WERI-Rb-1 (cell line): ENCODE data around the gene LAMC1.

Source experiments
- DNase-seq: peaks from one replicate; pipeline ENCODE4 v3.0.0-alpha.2; 2020
- H3K27ac ChIP-seq: fragments of 250-450 bp; sonication (Bioruptor Pico); 2 replicates; pipeline ENCODE4 v1.5.1; 2020; ENCODE audit warnings: mild to moderate bottlenecking, moderate library complexity
- H3K27me3 ChIP-seq: fragments of 250-450 bp; sonication (Bioruptor Pico); 2 replicates; pipeline ENCODE4 v1.5.1; 2021; ENCODE audit warnings: mild to moderate bottlenecking, low read depth, moderate library complexity; ENCODE audit not compliant: insufficient read depth, severe bottlenecking
- H3K36me3 ChIP-seq: fragments of 250-450 bp; sonication (Bioruptor Pico); 2 replicates; pipeline ENCODE4 v1.5.1; 2020; ENCODE audit warnings: mild to moderate bottlenecking, moderate library complexity
- H3K4me3 ChIP-seq: 2 replicates; pipeline ENCODE4 v1.5.1; 2011; ENCODE audit warnings: low read depth, mild to moderate bottlenecking, control low read depth, low read length
- H3K9me3 ChIP-seq: fragments of 250-450 bp; sonication (Bioruptor Pico); 2 replicates; pipeline ENCODE4 v1.5.1; 2021; ENCODE audit warnings: mild to moderate bottlenecking, moderate library complexity; ENCODE audit not compliant: severe bottlenecking
- TF ChIP-seq, protein P1 (sequence below): IDR thresholded peaks from 2 replicates; pipeline ENCODE4 v1.5.1; 2011; ENCODE audit warnings: low read depth, mild to moderate bottlenecking, control low read depth, inconsistent platforms, low read length

LAMC1 gene

DNA sequence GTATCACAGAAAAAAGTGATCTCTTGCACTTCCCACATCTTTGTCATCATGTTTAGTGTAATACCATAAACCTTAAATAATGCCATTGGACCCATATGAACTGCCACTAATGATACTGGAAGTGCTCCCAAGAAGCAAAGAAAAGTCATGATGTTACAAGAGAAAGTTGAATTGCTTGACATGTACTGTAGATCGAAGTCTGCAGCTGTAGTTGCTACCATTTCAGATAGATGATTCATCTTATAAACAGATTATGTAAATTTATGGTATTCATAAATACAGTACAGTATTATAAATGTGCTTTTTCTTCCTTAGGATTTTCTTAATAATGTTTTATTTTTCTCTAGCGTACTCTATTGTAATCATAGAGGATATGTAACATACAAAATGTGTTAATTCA is 132.7 kb downstream of the LAMC1 start:
- H3K36me3 ChIP-seq: no peaks in the 10 kb centered on the region
- no peak overlapping the region for H3K4me3 ChIP-seq
- H3K27me3 ChIP-seq: no peaks in the 10 kb centered on the region
- no peak overlapping the region for H3K27ac ChIP-seq
- no peak for DNase-seq
- no peaks in the 10 kb centered on the region for H3K9me3 ChIP-seq
- TF ChIP-seq, protein P1, sequence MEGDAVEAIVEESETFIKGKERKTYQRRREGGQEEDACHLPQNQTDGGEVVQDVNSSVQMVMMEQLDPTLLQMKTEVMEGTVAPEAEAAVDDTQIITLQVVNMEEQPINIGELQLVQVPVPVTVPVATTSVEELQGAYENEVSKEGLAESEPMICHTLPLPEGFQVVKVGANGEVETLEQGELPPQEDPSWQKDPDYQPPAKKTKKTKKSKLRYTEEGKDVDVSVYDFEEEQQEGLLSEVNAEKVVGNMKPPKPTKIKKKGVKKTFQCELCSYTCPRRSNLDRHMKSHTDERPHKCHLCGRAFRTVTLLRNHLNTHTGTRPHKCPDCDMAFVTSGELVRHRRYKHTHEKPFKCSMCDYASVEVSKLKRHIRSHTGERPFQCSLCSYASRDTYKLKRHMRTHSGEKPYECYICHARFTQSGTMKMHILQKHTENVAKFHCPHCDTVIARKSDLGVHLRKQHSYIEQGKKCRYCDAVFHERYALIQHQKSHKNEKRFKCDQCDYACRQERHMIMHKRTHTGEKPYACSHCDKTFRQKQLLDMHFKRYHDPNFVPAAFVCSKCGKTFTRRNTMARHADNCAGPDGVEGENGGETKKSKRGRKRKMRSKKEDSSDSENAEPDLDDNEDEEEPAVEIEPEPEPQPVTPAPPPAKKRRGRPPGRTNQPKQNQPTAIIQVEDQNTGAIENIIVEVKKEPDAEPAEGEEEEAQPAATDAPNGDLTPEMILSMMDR: no peak

DNA sequence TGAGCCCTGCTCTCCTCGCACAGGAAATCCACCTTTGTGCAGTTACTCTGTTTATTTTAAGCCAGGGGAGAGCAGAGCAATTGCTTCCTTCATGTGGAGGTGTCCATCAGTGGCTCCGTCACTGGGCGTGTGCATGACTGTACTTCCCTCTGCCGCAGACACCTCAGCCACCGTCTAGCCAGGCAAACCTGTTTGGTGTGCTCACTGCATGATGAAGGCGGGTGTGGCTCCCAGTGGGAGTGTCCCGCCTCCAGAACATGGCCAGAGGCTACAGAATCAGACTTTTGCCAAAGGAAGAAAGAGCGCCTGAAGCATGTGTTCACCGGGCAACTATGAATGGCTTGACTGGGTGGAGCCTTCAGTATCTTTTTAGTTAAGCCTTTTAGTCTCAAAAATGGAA is 136.7 kb downstream of the LAMC1 start:
- TF ChIP-seq, protein P1: no peak
- no peaks in the 10 kb centered on the region for H3K27me3 ChIP-seq
- no peak overlapping the region for H3K27ac ChIP-seq
- no peaks in the 10 kb centered on the region for H3K36me3 ChIP-seq
- DNase-seq: no peak
- H3K4me3 ChIP-seq: no peak overlapping the region
- no peaks in the 10 kb centered on the region for H3K9me3 ChIP-seq

DNA sequence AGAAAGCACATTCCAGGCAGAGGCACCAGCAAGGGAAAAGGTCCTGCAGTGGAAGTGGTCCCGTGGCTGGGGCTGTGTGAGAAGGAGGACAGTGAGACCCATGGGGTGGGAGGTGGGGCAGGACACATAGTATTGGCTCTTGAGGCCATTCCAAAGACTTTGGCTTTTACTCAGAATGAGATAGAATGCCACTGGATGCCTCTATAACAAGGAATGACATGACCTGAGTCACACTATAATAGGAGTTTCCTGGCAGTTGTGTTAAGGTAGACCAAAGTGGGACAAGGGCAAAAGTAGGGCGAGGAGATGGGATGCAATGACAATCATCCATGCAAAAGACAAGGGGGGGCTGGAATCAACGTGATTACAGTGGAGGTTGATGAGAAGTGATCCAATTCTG is 138.2 kb downstream of the LAMC1 start:
- no peak overlapping the region for H3K4me3 ChIP-seq
- no peak for DNase-seq
- H3K27me3 ChIP-seq: no peaks in the 10 kb centered on the region
- H3K36me3 ChIP-seq: no peaks in the 10 kb centered on the region
- H3K9me3 ChIP-seq: no peaks in the 10 kb centered on the region
- TF ChIP-seq, protein P1: no peak
- H3K27ac ChIP-seq: no peak overlapping the region

DNA sequence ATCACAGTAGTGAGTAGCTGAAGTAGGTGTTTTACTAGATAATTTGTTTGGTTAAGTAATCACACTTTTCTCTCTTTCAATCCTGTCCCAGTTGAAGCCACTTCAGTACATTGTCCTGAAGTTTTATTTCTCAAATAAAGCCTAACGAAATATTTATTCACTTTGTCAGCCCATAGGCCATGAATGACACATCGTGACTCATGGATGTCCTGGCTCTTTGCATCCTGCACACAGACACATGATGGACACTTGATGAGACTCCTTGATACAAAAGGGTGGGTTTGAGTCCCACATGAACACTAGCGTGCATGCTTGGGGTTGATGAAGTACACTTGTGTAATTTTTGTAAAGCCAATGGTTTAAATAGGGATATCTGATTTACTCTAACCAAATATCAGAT is 140.1 kb downstream of the LAMC1 start:
- DNase-seq: no peak
- Histone ChIP-seq H3K36me3 (no peaks in the 10 kb centered on the region), H3K4me3 (no peak overlapping the region), H3K9me3 (no peaks in the 10 kb centered on the region), H3K27me3 (no peaks in the 10 kb centered on the region), H3K27ac (no peak overlapping the region)
- TF ChIP-seq, protein P1: no peak

DNA sequence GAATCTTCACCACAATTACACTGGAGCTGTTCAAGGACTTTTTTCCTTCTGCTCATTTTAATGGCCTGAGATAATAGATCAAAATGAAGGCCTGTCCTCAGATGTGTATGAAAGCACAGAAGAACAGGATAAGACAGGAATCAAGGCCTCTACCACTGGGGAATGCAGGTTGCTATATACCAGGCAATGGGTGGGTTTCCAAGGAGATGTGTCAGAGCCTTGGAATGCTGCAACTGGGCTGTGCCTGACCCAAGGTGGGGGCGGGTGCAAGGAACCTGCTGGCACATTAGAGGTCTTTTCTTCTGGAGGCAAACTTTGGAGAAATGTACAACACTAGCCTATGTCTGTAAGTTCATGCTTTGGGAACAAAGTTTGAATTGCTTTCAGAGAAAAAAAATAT is 141.1 kb downstream of the LAMC1 start:
- no peaks in the 10 kb centered on the region for H3K36me3 ChIP-seq
- H3K27ac ChIP-seq: no peak overlapping the region
- no peak overlapping the region for H3K4me3 ChIP-seq
- TF ChIP-seq, protein P1: no peak
- H3K27me3 ChIP-seq: no peaks in the 10 kb centered on the region
- no peaks in the 10 kb centered on the region for H3K9me3 ChIP-seq
- DNase-seq: no peak

DNA sequence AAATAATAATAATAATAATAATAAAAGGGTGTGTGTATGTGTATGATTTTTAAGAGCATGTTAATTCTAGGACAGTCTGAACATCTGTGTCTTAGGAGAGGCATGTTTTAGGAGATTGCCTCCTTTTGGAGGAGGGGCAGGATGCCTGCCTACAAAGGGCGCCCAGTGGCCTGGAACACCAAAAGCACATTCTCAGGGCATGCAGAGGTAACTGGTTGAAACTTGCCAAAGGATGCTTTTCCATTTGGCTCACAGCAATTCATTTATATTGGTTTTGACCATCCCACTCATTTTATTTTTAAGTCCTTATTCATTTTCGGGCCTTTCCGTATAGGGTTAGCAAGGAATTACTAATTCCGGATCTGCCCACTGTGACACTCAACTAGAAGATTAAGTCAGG is 141.7 kb downstream of the LAMC1 start:
- TF ChIP-seq, protein P1: no peak
- Histone ChIP-seq H3K9me3 (no peaks in the 10 kb centered on the region), H3K36me3 (no peaks in the 10 kb centered on the region), H3K4me3 (no peak overlapping the region), H3K27me3 (no peaks in the 10 kb centered on the region), H3K27ac (no peak overlapping the region)
- DNase-seq: no peak
